ENCODE measurements around the gene STK40. TPM values are rescaled to one million over a fixed set of nuclear protein-coding genes. Genes with fewer than 3 reads are reported as not detected.

Gene STK40
- total and polyA plus RNA-seq, 9 of the 15 experiments (the other 6 are each of a cell fraction or from before 2014, with no cell fraction given), result 0.69 to 94.3 (median 39.1) TPM

GRCh38 chr1:36343651-36344394 is 41.9 kb downstream of the STK40 start:
- H3K4me2 ChIP-seq (ENCODE audit: insufficient read depth, low read length), result no peak overlapping the region
- no peaks in the 10 kb centered on the region for H3K79me2 ChIP-seq (ENCODE audit: control insufficient read depth, insufficient read depth, low read length)
- ChIA-PET POLR2A (interaction anchor here (0.6 to 2.0 kb wide), 5 partner anchors 8 to 43 kb away, joined by 3 to 10 read pairs (median 7); no protein-coding TSS in a partner anchor), CTCF (ENCODE audit: low intra/inter-chr PET ratio) (interaction anchor here (1.1 to 2.5 kb wide), 2 partner anchors 77 kb away, joined by 3 to 27 read pairs; no protein-coding TSS in a partner anchor)
- WGBS (ENCODE audit: insufficient coverage, low coverage, missing lambda C conversion rate), result 92% methylated on average over 22 of the region's 24 CpGs
- peaks cover 5% of the 10 kb centered on the region for H3K9me1 ChIP-seq (ENCODE audit: control insufficient read depth, insufficient read depth, low read length)
- H3K4me1 ChIP-seq (replicated peaks in 1 of 2; ENCODE audit: control insufficient read depth in 2 of 2, insufficient read depth in 2 of 2, low read length in 2 of 2), result peaks cover 5 to 44% of the 10 kb centered on the region in 2 experiments; a peak in 4 of 5 replicates
- H3K9me3 ChIP-seq (replicated peaks; ENCODE audit: control insufficient read depth, insufficient read depth, low read depth, low read length), result no peaks in the 10 kb centered on the region
- no peak overlapping the region for H3K4me3 ChIP-seq
- H3K27ac ChIP-seq (ENCODE audit: extremely low read depth, low read depth, low read length), result no peak overlapping the region
- FAIRE-seq (no peak), ATAC-seq (no peak), DNase-seq (ENCODE audit: extremely low read depth in 1 of 4, low spot score in 3 of 4) (no peak)
- no peak for TF ChIP-seq U2AF2 (optimal IDR thresholded peaks at IDR 0.05; ENCODE audit: low read depth, low read length)
- peak; percentile 68; the same call in 1 of the 2 replicates for TF ChIP-seq POLR2G (IDR thresholded peaks at IDR 0.05; ENCODE audit: low read depth, low read length)
- TF ChIP-seq TFAP4 (CRISPR knock-in tag; IDR thresholded peaks at IDR 0.05; ENCODE audit: borderline replicate concordance), result no peak
- no peak for TF ChIP-seq NFRKB (IDR thresholded peaks at IDR 0.05; ENCODE audit: low read depth)
- TF ChIP-seq FOXA1 (IDR thresholded peaks at IDR 0.05; ENCODE audit: borderline replicate concordance), result no peak
- no peak for TF ChIP-seq PKNOX1 (IDR thresholded peaks at IDR 0.05)
- TF ChIP-seq RBM22 (IDR thresholded peaks at IDR 0.05; ENCODE audit: low read depth, low read length, poor library complexity, severe bottlenecking), result peak; percentile 62
- TF ChIP-seq ZNF766 (CRISPR knock-in tag; conservative IDR thresholded peaks at IDR 0.05), result no peak
- no peak for TF ChIP-seq ELF2 (CRISPR knock-in tag; IDR thresholded peaks at IDR 0.05)
- no peak for TF ChIP-seq ZNF449 (CRISPR knock-in tag; IDR thresholded peaks at IDR 0.05)
- TF ChIP-seq ARID1B (IDR thresholded peaks at IDR 0.05), result no peak
- intact Hi-C loops (cut with micrococcal nuclease) (no loop called here), in situ Hi-C loops (cut with MboI) (no loop called here)
- H4K20me1 ChIP-seq (replicated peaks; ENCODE audit: control insufficient read depth, insufficient read depth, low read length), result peaks cover 13% of the 10 kb centered on the region; the same call in 1 of the 2 replicates
- H3K36me3 ChIP-seq (ENCODE audit: control insufficient read depth, insufficient read depth, low read length), result peaks cover 89% of the 10 kb centered on the region; the same call in 2 of the 3 replicates
- H3K27me3 ChIP-seq (ENCODE audit: control insufficient read depth in 2 of 2, insufficient read depth in 2 of 2, low read length in 2 of 2), result no peaks in the 10 kb centered on the region
- no TSS peak for BruUV-seq (replicated peaks)
- H3K9ac ChIP-seq (ENCODE audit: insufficient read depth in 1 of 2, low read depth in 2 of 2, low read length in 2 of 2), result peak overlapping the region in 1 of 2 experiments; percentile 21; a peak in 1 of 4 replicates
- no peak overlapping the region for H2AFZ ChIP-seq (ENCODE audit: low read depth, low read length)
